Measurements from ENCODE around the gene PDLIM5. TPM values are rescaled to one million over a fixed set of nuclear protein-coding genes. Genes with fewer than 3 reads are reported as not detected.
"Not testable (repeated sequence)": the region's sequence is repeated elsewhere in the genome, so short reads cannot be mapped to it uniquely, and the experiment has no call there.

Gene PDLIM5
- total RNA-seq, 2 donors from 2014 or later, result 16.3 to 22.7 TPM

GRCh38 chr4:94550851-94551250 lies 99.1 kb downstream of the PDLIM5 start:
- no peaks in the 10 kb centered on the region for H3K36me3 Mint-ChIP-seq (ENCODE audit: low read depth)
- H3K4me3 Mint-ChIP-seq, result no peak overlapping the region
- H3K9me3 Mint-ChIP-seq, result no peaks in the 10 kb centered on the region
- no peaks in the 10 kb centered on the region for H3K4me1 Mint-ChIP-seq
- no peaks in the 10 kb centered on the region for H3K27me3 Mint-ChIP-seq
- ATAC-seq (replicated peaks), result no peak
- H3K27ac Mint-ChIP-seq, result no peak overlapping the region

GRCh38 chr4:94551643-94552564 lies 100.2 kb downstream of the PDLIM5 start:
- Mint-ChIP-seq H3K4me3 (no peak overlapping the region), H3K9me3 (no peaks in the 10 kb centered on the region), H3K36me3 (ENCODE audit: low read depth) (no peaks in the 10 kb centered on the region), H3K27me3 (no peaks in the 10 kb centered on the region), H3K27ac (no peak overlapping the region), H3K4me1 (no peaks in the 10 kb centered on the region)
- no peak for ATAC-seq (replicated peaks)

GRCh38 chr4:94556047-94556446 lies 104.3 kb downstream of the PDLIM5 start:
- not testable (repeated sequence) for H3K9me3 Mint-ChIP-seq; H3K27ac Mint-ChIP-seq; H3K4me3 Mint-ChIP-seq; H3K4me1 Mint-ChIP-seq; ATAC-seq (replicated peaks); H3K27me3 Mint-ChIP-seq; H3K36me3 Mint-ChIP-seq (ENCODE audit: low read depth)

- not testable (repeated sequence) for H3K27me3 Mint-ChIP-seq; H3K9me3 Mint-ChIP-seq; H3K36me3 Mint-ChIP-seq (ENCODE audit: low read depth); H3K4me1 Mint-ChIP-seq; ATAC-seq (replicated peaks); H3K4me3 Mint-ChIP-seq; H3K27ac Mint-ChIP-seq
Observed at GRCh38 chr4:94557632-94558031, 105.9 kb downstream of the PDLIM5 start.

- H3K36me3 Mint-ChIP-seq (ENCODE audit: low read depth), result no peaks in the 10 kb centered on the region
- H3K9me3 Mint-ChIP-seq, result no peaks in the 10 kb centered on the region
- H3K4me3 Mint-ChIP-seq, result no peak overlapping the region
- no peak overlapping the region for H3K27ac Mint-ChIP-seq
- peaks cover 4% of the 10 kb centered on the region for H3K4me1 Mint-ChIP-seq
- no peak for ATAC-seq (replicated peaks)
- no peaks in the 10 kb centered on the region for H3K27me3 Mint-ChIP-seq
Observed at GRCh38 chr4:94558392-94558904, 106.7 kb downstream of the PDLIM5 start.

GRCh38 chr4:94559351-94559806 lies 107.6 kb downstream of the PDLIM5 start:
- H3K27ac Mint-ChIP-seq, result no peak overlapping the region
- H3K27me3 Mint-ChIP-seq, result no peaks in the 10 kb centered on the region
- no peaks in the 10 kb centered on the region for H3K36me3 Mint-ChIP-seq (ENCODE audit: low read depth)
- H3K9me3 Mint-ChIP-seq, result no peaks in the 10 kb centered on the region
- peaks cover 4% of the 10 kb centered on the region for H3K4me1 Mint-ChIP-seq
- no peak overlapping the region for H3K4me3 Mint-ChIP-seq
- ATAC-seq (replicated peaks), result no peak

GRCh38 chr4:94561249-94562024 lies 109.7 kb downstream of the PDLIM5 start:
- Mint-ChIP-seq H3K36me3 (ENCODE audit: low read depth) (no peaks in the 10 kb centered on the region), H3K27ac (no peak overlapping the region), H3K4me1 (peaks cover 4% of the 10 kb centered on the region), H3K4me3 (no peak overlapping the region), H3K9me3 (no peaks in the 10 kb centered on the region), H3K27me3 (no peaks in the 10 kb centered on the region)
- no peak for ATAC-seq (replicated peaks)

- Mint-ChIP-seq H3K9me3 (no peaks in the 10 kb centered on the region), H3K4me1 (peaks cover 4% of the 10 kb centered on the region), H3K27ac (no peak overlapping the region), H3K27me3 (no peaks in the 10 kb centered on the region), H3K4me3 (no peak overlapping the region), H3K36me3 (ENCODE audit: low read depth) (no peaks in the 10 kb centered on the region)
- no peak for ATAC-seq (replicated peaks)
Observed at GRCh38 chr4:94562285-94562684, 110.5 kb downstream of the PDLIM5 start.

GRCh38 chr4:94564252-94564651 lies 112.5 kb downstream of the PDLIM5 start:
- H3K4me3 Mint-ChIP-seq, result no peak overlapping the region
- no peak for ATAC-seq (replicated peaks)
- no peak overlapping the region for H3K27ac Mint-ChIP-seq
- H3K36me3 Mint-ChIP-seq (ENCODE audit: low read depth), result no peaks in the 10 kb centered on the region
- H3K27me3 Mint-ChIP-seq, result no peaks in the 10 kb centered on the region
- H3K9me3 Mint-ChIP-seq, result no peaks in the 10 kb centered on the region
- H3K4me1 Mint-ChIP-seq, result peaks cover 4% of the 10 kb centered on the region

GRCh38 chr4:94566420-94566819 lies 114.7 kb downstream of the PDLIM5 start:
- H3K36me3 Mint-ChIP-seq (ENCODE audit: low read depth), result no peaks in the 10 kb centered on the region
- no peak overlapping the region for H3K27ac Mint-ChIP-seq
- H3K9me3 Mint-ChIP-seq, result no peaks in the 10 kb centered on the region
- peaks cover 4% of the 10 kb centered on the region for H3K4me1 Mint-ChIP-seq
- no peak for ATAC-seq (replicated peaks)
- H3K4me3 Mint-ChIP-seq, result no peak overlapping the region
- H3K27me3 Mint-ChIP-seq, result no peaks in the 10 kb centered on the region

- Mint-ChIP-seq H3K4me1 (no peaks in the 10 kb centered on the region), H3K36me3 (ENCODE audit: low read depth) (no peaks in the 10 kb centered on the region), H3K27me3 (no peaks in the 10 kb centered on the region), H3K4me3 (no peak overlapping the region), H3K27ac (no peak overlapping the region), H3K9me3 (no peaks in the 10 kb centered on the region)
- no peak for ATAC-seq (replicated peaks)
Observed at GRCh38 chr4:94567811-94568210, 116.1 kb downstream of the PDLIM5 start.

- Mint-ChIP-seq H3K9me3 (no peaks in the 10 kb centered on the region), H3K4me3 (no peak overlapping the region), H3K4me1 (no peaks in the 10 kb centered on the region), H3K27ac (no peak overlapping the region), H3K36me3 (ENCODE audit: low read depth) (peaks cover under 1% of the 10 kb centered on the region), H3K27me3 (no peaks in the 10 kb centered on the region)
- no peak for ATAC-seq (replicated peaks)
Observed at GRCh38 chr4:94570558-94570957, 118.8 kb downstream of the PDLIM5 start.

GRCh38 chr4:94571298-94571697 lies 119.6 kb downstream of the PDLIM5 start:
- no peaks in the 10 kb centered on the region for H3K27me3 Mint-ChIP-seq
- no peak overlapping the region for H3K4me3 Mint-ChIP-seq
- H3K36me3 Mint-ChIP-seq (ENCODE audit: low read depth), result peaks cover 7% of the 10 kb centered on the region
- no peaks in the 10 kb centered on the region for H3K4me1 Mint-ChIP-seq
- no peak for ATAC-seq (replicated peaks)
- H3K27ac Mint-ChIP-seq, result no peak overlapping the region
- H3K9me3 Mint-ChIP-seq, result no peaks in the 10 kb centered on the region

- H3K4me3 Mint-ChIP-seq, result no peak overlapping the region
- no peaks in the 10 kb centered on the region for H3K4me1 Mint-ChIP-seq
- ATAC-seq (replicated peaks), result no peak
- no peaks in the 10 kb centered on the region for H3K9me3 Mint-ChIP-seq
- no peak overlapping the region for H3K27ac Mint-ChIP-seq
- no peaks in the 10 kb centered on the region for H3K27me3 Mint-ChIP-seq
- H3K36me3 Mint-ChIP-seq (ENCODE audit: low read depth), result peaks cover 10% of the 10 kb centered on the region
Observed at GRCh38 chr4:94571715-94572114, 120.0 kb downstream of the PDLIM5 start.

GRCh38 chr4:94574050-94574449 lies 122.3 kb downstream of the PDLIM5 start:
- no peak for ATAC-seq (replicated peaks)
- peaks cover 10% of the 10 kb centered on the region for H3K36me3 Mint-ChIP-seq (ENCODE audit: low read depth)
- H3K4me3 Mint-ChIP-seq, result no peak overlapping the region
- H3K27ac Mint-ChIP-seq, result no peak overlapping the region
- H3K27me3 Mint-ChIP-seq, result no peaks in the 10 kb centered on the region
- H3K9me3 Mint-ChIP-seq, result no peaks in the 10 kb centered on the region
- H3K4me1 Mint-ChIP-seq, result no peaks in the 10 kb centered on the region
